ENCODE measurements around the gene PCGF5.
A peak's percentile ranks its signal among the peaks of the same experiment; 100 is the strongest.
"Not testable (repeated sequence)": the region's sequence is repeated elsewhere in the genome, so short reads cannot be mapped to it uniquely, and the experiment has no call there.

PCGF5 gene

GRCh38 chr10:91220194-91220953 lies at the start of gene PCGF5:
Gene PCGF5, plus strand, starts transcription at chr10:91220663. Its CDS starts 2,209 bp downstream, at chr10:91222872.
- DNase-seq, result peak; percentile 90

- DNase-seq, result no peak
These were observed 49.0 kb upstream of the PCGF5 start for GRCh38 chr10:91171485-91171884.

GRCh38 chr10:91172348-91172747 lies 48.1 kb upstream of the PCGF5 start:
- no peak for DNase-seq

GRCh38 chr10:91185239-91185875 lies 35.1 kb upstream of the PCGF5 start:
- DNase-seq, result no peak

- DNase-seq, result no peak
These were observed 33.3 kb upstream of the PCGF5 start for GRCh38 chr10:91187156-91187555.

- DNase-seq, result not testable (repeated sequence)
These were observed 32.5 kb upstream of the PCGF5 start for GRCh38 chr10:91188010-91188409.

- DNase-seq, result no peak
These were observed 31.6 kb upstream of the PCGF5 start for GRCh38 chr10:91188889-91189288.

GRCh38 chr10:91190388-91190870 lies 30.0 kb upstream of the PCGF5 start:
- no peak for DNase-seq

GRCh38 chr10:91190876-91191583 lies 29.4 kb upstream of the PCGF5 start:
- DNase-seq, result no peak

- DNase-seq, result no peak
These were observed 28.9 kb upstream of the PCGF5 start for GRCh38 chr10:91191584-91191919.

- no peak for DNase-seq
These were observed 25.8 kb upstream of the PCGF5 start for GRCh38 chr10:91194497-91195179.

- no peak for DNase-seq
These were observed 24.0 kb upstream of the PCGF5 start for GRCh38 chr10:91196268-91197048.

GRCh38 chr10:91197127-91197526 lies 23.3 kb upstream of the PCGF5 start:
- DNase-seq, result no peak

GRCh38 chr10:91198781-91199180 lies 21.7 kb upstream of the PCGF5 start:
- no peak for DNase-seq

GRCh38 chr10:91200314-91201212 lies 19.9 kb upstream of the PCGF5 start:
- DNase-seq, result no peak

- no peak for DNase-seq
These were observed 19.1 kb upstream of the PCGF5 start for GRCh38 chr10:91201213-91201996.

- DNase-seq, result no peak
These were observed 14.0 kb upstream of the PCGF5 start for GRCh38 chr10:91206427-91206826.

- no peak for DNase-seq
These were observed 13.5 kb upstream of the PCGF5 start for GRCh38 chr10:91206837-91207474.

- DNase-seq, result no peak
These were observed 11.8 kb upstream of the PCGF5 start for GRCh38 chr10:91208642-91209041.

- DNase-seq, result no peak
These were observed 10.4 kb upstream of the PCGF5 start for GRCh38 chr10:91210014-91210413.

Measured in left hindlimb (tissue), 1 donor.